ENCODE results near the gene PSPN. TPM values are rescaled to one million over a fixed set of nuclear protein-coding genes. Genes with fewer than 3 reads are reported as not detected.
"Not testable (repeated sequence)": the region's sequence is repeated elsewhere in the genome, so short reads cannot be mapped to it uniquely, and the experiment has no call there.

PSPN gene
- total RNA-seq, 1 experiment from 2014 or later, result 3.4 TPM

GRCh38 chr19:6360445-6360844 is 15.3 kb downstream of the PSPN start:
- H4K20me1 ChIP-seq (ENCODE audit: insufficient read depth); intact Hi-C loops (cut with micrococcal nuclease); H2AFZ ChIP-seq (ENCODE audit: low read depth, low read length, poor library complexity, severe bottlenecking); H3K9me2 ChIP-seq (ENCODE audit: insufficient read depth); H3K27me3 ChIP-seq (ENCODE audit: insufficient read depth, low read length); CTCF ChIA-PET; H3K4me2 ChIP-seq (ENCODE audit: low read length); H3K27ac ChIP-seq (ENCODE audit: low read depth, low read length); H3K9ac ChIP-seq (ENCODE audit: low read length); BruUV-seq (replicated peaks); H3K4me3 ChIP-seq (replicated peaks in 1 of 2; ENCODE audit: low read depth in 1 of 2, low read length in 2 of 2); H3K36me3 ChIP-seq (ENCODE audit: control insufficient read depth in 1 of 2, insufficient read depth in 2 of 2, low read length in 2 of 2); H3K9me3 ChIP-seq (ENCODE audit: control insufficient read depth in 1 of 2, insufficient read depth in 1 of 2, low read depth in 1 of 2, low read length in 2 of 2); DNase-seq (ENCODE audit: low read depth, low spot score); ATAC-seq: not testable (repeated sequence)
- RAD21 ChIA-PET (ENCODE audit: low non-redundant PET in 1 of 2, low total read pairs in 2 of 2, uncharacterized antibody in 2 of 2, unreplicated experiment in 2 of 2), result interaction anchor here in 1 of 2 experiments (0.8 kb wide), 1 partner anchor 12 kb away, joined by 4 read pairs; the partner anchor contains the start of gene ALKBH7
- H3K79me2 ChIP-seq (ENCODE audit: insufficient read depth, low read length), result peaks cover 17% of the 10 kb centered on the region; the same call in 1 of the 2 replicates
- POLR2A ChIA-PET, result interaction anchor here (2.0 kb wide), 1 partner anchor 12 kb away, joined by 16 read pairs; the partner anchor contains the start of gene ALKBH7
- H3K4me1 ChIP-seq (ENCODE audit: control insufficient read depth in 1 of 2, insufficient read depth in 2 of 2, low read length in 2 of 2), result peaks cover 0 to 22% of the 10 kb centered on the region in 2 experiments

GRCh38 chr19:6359568-6360341 is 16.0 kb downstream of the PSPN start:
- Histone ChIP-seq H4K20me1 (ENCODE audit: insufficient read depth) (no peaks in the 10 kb centered on the region), H3K4me2 (ENCODE audit: low read length) (no peak overlapping the region), H3K4me3 (replicated peaks in 1 of 2; ENCODE audit: low read depth in 1 of 2, low read length in 2 of 2) (no peak overlapping the region), H3K9ac (ENCODE audit: low read length) (no peak overlapping the region), H3K27ac (ENCODE audit: low read depth, low read length) (no peak overlapping the region), H3K4me1 (ENCODE audit: control insufficient read depth in 1 of 2, insufficient read depth in 2 of 2, low read length in 2 of 2) (peaks cover 0 to 22% of the 10 kb centered on the region in 2 experiments), H3K79me2 (ENCODE audit: insufficient read depth, low read length) (peaks cover 17% of the 10 kb centered on the region; the same call in 1 of the 2 replicates), H2AFZ (ENCODE audit: low read depth, low read length, poor library complexity, severe bottlenecking) (no peak overlapping the region), H3K9me2 (ENCODE audit: insufficient read depth) (no peaks in the 10 kb centered on the region), H3K36me3 (ENCODE audit: control insufficient read depth in 1 of 2, insufficient read depth in 2 of 2, low read length in 2 of 2) (no peaks in the 10 kb centered on the region), H3K27me3 (ENCODE audit: insufficient read depth, low read length) (no peaks in the 10 kb centered on the region), H3K9me3 (ENCODE audit: control insufficient read depth in 1 of 2, insufficient read depth in 1 of 2, low read depth in 1 of 2, low read length in 2 of 2) (no peaks in the 10 kb centered on the region)
- intact Hi-C loops (cut with micrococcal nuclease), result no loop called here
- POLR2A ChIA-PET, result interaction anchor here (2.0 kb wide), 1 partner anchor 13 kb away, joined by 16 read pairs; the partner anchor contains the start of gene ALKBH7
- DNase-seq (ENCODE audit: low read depth, low spot score) (no peak), ATAC-seq (no peak)
- RAD21 ChIA-PET (ENCODE audit: low non-redundant PET in 1 of 2, low total read pairs in 2 of 2, uncharacterized antibody in 2 of 2, unreplicated experiment in 2 of 2), result no interaction called here
- TF ChIP-seq SRF (IDR thresholded peaks at IDR 0.05; ENCODE audit: low read depth) (no peak), ZBTB33 (IDR thresholded peaks at IDR 0.05; ENCODE audit: extremely low read depth, insufficient replicate concordance, low read length) (no peak), TCF7L2 (IDR thresholded peaks at IDR 0.05; ENCODE audit: borderline replicate concordance, extremely low read depth, insufficient read depth, insufficient read length) (no peak), CTCF (IDR thresholded peaks at IDR 0.05 in 2 of 3, conservative IDR thresholded peaks at IDR 0.05 in 1 of 3; ENCODE audit: borderline replicate concordance in 1 of 3, insufficient read depth in 1 of 3, low read depth in 2 of 3, low read length in 2 of 3) (no peak)
- CTCF ChIA-PET, result no interaction called here
- BruUV-seq (replicated peaks), result no TSS peak
